GM23338 (cell line): ENCODE data around the gene BTBD19. TPM values are rescaled to one million over a fixed set of nuclear protein-coding genes. Genes with fewer than 3 reads are reported as not detected.

Experiments
- ATAC-seq: fragments of 200-7000 bp; cut with Tn5 transposase; 3 replicates; pipeline ENCODE4 v1.9.1; 2020
- DNase-seq: peaks from one replicate; pipeline ENCODE4 v3.0.0-alpha.2; 2015; ENCODE audit warnings: low spot score
- H2AFZ ChIP-seq: fragments of 200-600 bp; sonication (generic); 2 replicates; pipeline ENCODE4 v1.8.0; 2016; ENCODE audit warnings: antibody characterized with exemption, mild to moderate bottlenecking, moderate library complexity
- H3F3A ChIP-seq: fragments of 200-600 bp; sonication (generic); replicated peaks from 2 replicates; pipeline ENCODE4 v1.8.0; 2017; ENCODE audit warnings: antibody characterized with exemption, mixed run types, low read depth
- H3K27ac ChIP-seq: fragments of 200-600 bp; sonication (generic); 2 replicates; pipeline ENCODE4 v1.6.1; 2016; ENCODE audit warnings: low read depth
- H3K27me3 ChIP-seq: fragments of 200-600 bp; sonication (generic); 2 replicates; pipeline ENCODE4 v1.8.0; 2016; ENCODE audit warnings: mild to moderate bottlenecking, mixed run types, moderate library complexity; ENCODE audit not compliant: insufficient read depth
- H3K36me3 ChIP-seq: fragments of 200-600 bp; sonication (generic); 2 replicates; pipeline ENCODE4 v1.8.0; 2016; ENCODE audit warnings: mild to moderate bottlenecking; ENCODE audit not compliant: insufficient read depth
- H3K4me1 ChIP-seq: fragments of 200-600 bp; sonication (generic); 2 replicates; pipeline ENCODE4 v1.8.0; 2016; ENCODE audit warnings: mild to moderate bottlenecking, moderate library complexity; ENCODE audit not compliant: insufficient read depth
- H3K4me2 ChIP-seq: fragments of 200-600 bp; sonication (generic); 2 replicates; pipeline ENCODE4 v1.7.1; 2017; ENCODE audit warnings: mixed run types
- H3K4me3 ChIP-seq: fragments of 200-600 bp; sonication (generic); 2 replicates; pipeline ENCODE4 v1.6.1; 2016; ENCODE audit warnings: mixed run types
- H3K79me2 ChIP-seq: fragments of 200-600 bp; sonication (generic); replicated peaks from 2 replicates; pipeline ENCODE4 v1.8.0; 2017; ENCODE audit warnings: mild to moderate bottlenecking; ENCODE audit not compliant: insufficient read depth
- H3K9me2 ChIP-seq: fragments of 200-600 bp; sonication (generic); 2 replicates; pipeline ENCODE4 v1.8.0; 2017; ENCODE audit not compliant: insufficient read depth
- H4K20me1 ChIP-seq: fragments of 200-600 bp; sonication (generic); replicated peaks from 2 replicates; pipeline ENCODE4 v1.8.0; 2017; ENCODE audit warnings: mild to moderate bottlenecking; ENCODE audit not compliant: insufficient read depth
- H3K27ac Mint-ChIP-seq: 2 replicates; pipeline ENCODE4 v1.8.0; 2020; ENCODE audit warnings: inconsistent platforms, mild to moderate bottlenecking, moderate library complexity, mixed read lengths
- H3K27me3 Mint-ChIP-seq: 3 replicates; pipeline ENCODE4 v1.8.0; 2022; ENCODE audit warnings: low read depth, mild to moderate bottlenecking, moderate library complexity, mixed read lengths, inconsistent platforms; ENCODE audit not compliant: insufficient read depth, poor library complexity
- H3K36me3 Mint-ChIP-seq: 3 replicates; pipeline ENCODE4 v1.8.0; 2021; ENCODE audit warnings: low read depth, mild to moderate bottlenecking, inconsistent platforms, moderate library complexity, mixed read lengths
- H3K4me1 Mint-ChIP-seq: 3 replicates; pipeline ENCODE4 v1.8.0; 2020; ENCODE audit warnings: mild to moderate bottlenecking, inconsistent platforms, mixed read lengths
- H3K4me3 Mint-ChIP-seq: 3 replicates; pipeline ENCODE4 v1.8.0; 2021; ENCODE audit warnings: moderate library complexity, mild to moderate bottlenecking, inconsistent platforms, mixed read lengths
- H3K9me3 Mint-ChIP-seq: 3 replicates; pipeline ENCODE4 v1.8.0; 2020; ENCODE audit warnings: moderate library complexity, mild to moderate bottlenecking, inconsistent platforms, mixed read lengths
- CREB1 ChIP-seq: fragments of 250-450 bp; sonication (Bioruptor Pico); IDR thresholded peaks from 2 replicates; pipeline ENCODE4 v1.5.0; 2020; ENCODE audit warnings: low read depth, mild to moderate bottlenecking, moderate library complexity
- EZH2 ChIP-seq: fragments of 200-600 bp; sonication (generic); IDR thresholded peaks from one replicate; pipeline ENCODE4 v1.8.0; 2017; ENCODE audit warnings: antibody characterized with exemption, mild to moderate bottlenecking, low read depth; ENCODE audit not compliant: unreplicated experiment
- JUNB ChIP-seq: IDR thresholded peaks from one replicate; pipeline ENCODE4 v1.6.1; 2016; ENCODE audit warnings: antibody characterized with exemption; ENCODE audit not compliant: unreplicated experiment
- NANOG ChIP-seq: IDR thresholded peaks from 2 replicates; pipeline ENCODE4 v1.6.1; 2016; ENCODE audit warnings: antibody characterized with exemption, borderline replicate concordance
- POLR2AphosphoS5 ChIP-seq: IDR thresholded peaks from 2 replicates; pipeline ENCODE4 v1.6.1; 2016; ENCODE audit warnings: antibody characterized with exemption, low read depth
- STAT1 ChIP-seq: IDR thresholded peaks from one replicate; pipeline ENCODE4 v1.6.1; 2016; ENCODE audit warnings: antibody characterized with exemption; ENCODE audit not compliant: unreplicated experiment
- ZNF114 ChIP-seq: fragments of 250-450 bp; sonication (Bioruptor Pico); IDR thresholded peaks from 2 replicates; pipeline ENCODE4 v1.5.0; 2020; ENCODE audit warnings: mild to moderate bottlenecking, moderate library complexity
- ZNF331 ChIP-seq: fragments of 250-450 bp; sonication (Bioruptor Pico); IDR thresholded peaks from 2 replicates; pipeline ENCODE4 v1.5.0; 2020; ENCODE audit warnings: low read depth, mild to moderate bottlenecking, moderate library complexity
- polyA plus RNA-seq: library from polyadenylated mRNA; unstranded; fragments of >200 nt; fragmentation: Nextera tagmentation; extraction: Ambion mirVana; gene quantifications from 2 replicates; pipeline ENCODE4 v1.2.1, GENCODE V29; 2016
- total RNA-seq: library from RNA; depleted of rRNA; stranded (reverse); fragments of >200 nt; shearing (Covaris generic); gene quantifications from 2 replicates; pipeline ENCODE4 v1.2.3, GENCODE V29; 2014
- TF ChIP-seq, protein P1 (sequence below), 2 experiments: fragments of 200-600 bp in 1 of 2; sonication (generic) in 1 of 2; conservative IDR thresholded peaks; 2 replicates each; pipeline versions ENCODE4 v1.5.1 to v1.6.1; 2016 to 2017; ENCODE audit warnings: antibody characterized with exemption in 2 of 2, low read depth in 2 of 2, mild to moderate bottlenecking in 2 of 2, moderate library complexity in 1 of 2
- TF ChIP-seq, protein P2 (sequence below): IDR thresholded peaks from 2 replicates; pipeline ENCODE4 v1.6.1; 2016; ENCODE audit warnings: antibody characterized with exemption
- TF ChIP-seq, protein P3 (sequence below): fragments of 250-450 bp; sonication (Bioruptor Pico); IDR thresholded peaks from 2 replicates; pipeline ENCODE4 v1.5.0; 2020; ENCODE audit warnings: mild to moderate bottlenecking, moderate library complexity
- TF ChIP-seq, protein P4 (sequence below): IDR thresholded peaks from one replicate; pipeline ENCODE4 v1.6.1; 2018; ENCODE audit warnings: antibody characterized with exemption; ENCODE audit not compliant: unreplicated experiment

Gene BTBD19
- total and polyA plus RNA-seq, 2 experiments from 2014 or later: 0.37 to 0.66 TPM

DNA sequence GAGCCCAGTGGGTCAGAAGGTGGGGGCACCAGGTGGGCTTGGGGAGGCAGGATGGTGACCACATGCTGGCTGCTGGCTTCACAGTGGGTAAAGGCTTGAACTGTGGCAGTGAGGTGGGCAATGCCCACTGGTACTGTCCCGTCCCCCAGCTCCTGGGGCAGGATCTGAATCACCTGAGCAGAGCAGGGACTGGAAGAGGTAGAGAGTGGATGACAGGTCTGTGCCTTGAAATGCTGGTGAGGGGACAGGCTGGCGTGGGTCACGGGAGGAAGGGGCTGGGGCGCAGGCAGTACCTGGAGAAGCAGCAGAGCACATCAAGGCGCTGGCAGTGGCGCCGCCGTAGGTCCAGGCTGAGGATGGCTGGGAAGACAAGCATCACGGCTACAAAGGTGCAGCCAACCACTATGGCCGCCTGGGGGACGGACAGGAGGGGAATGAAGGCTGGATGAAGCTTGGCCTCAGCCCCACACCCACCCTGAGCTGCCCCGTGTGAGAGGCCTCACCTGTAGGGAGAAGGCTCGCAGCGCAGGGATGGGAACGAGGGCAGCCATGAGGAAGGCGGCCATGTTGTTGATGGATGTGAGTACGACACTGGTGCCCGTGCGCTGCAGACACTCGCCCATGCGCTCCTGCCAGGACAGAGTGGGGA is 19.8 kb downstream of the BTBD19 start:
- ATAC-seq: no peak; the same call in 2 of the 3 replicates
- no peaks in the 10 kb centered on the region for H3K4me1 ChIP-seq
- Mint-ChIP-seq H3K4me3 (no peak overlapping the region), H3K9me3 (no peaks in the 10 kb centered on the region), H3K27me3 (peaks cover 6% of the 10 kb centered on the region), H3K36me3 (no peaks in the 10 kb centered on the region), H3K4me1 (peaks cover 19% of the 10 kb centered on the region), H3K27ac (no peak overlapping the region; the same call in 1 of the 2 replicates)
- no peak overlapping the region for H3K27ac ChIP-seq
- no peaks in the 10 kb centered on the region for H3K27me3 ChIP-seq
- no peak overlapping the region for H3K4me3 ChIP-seq
- no peak for DNase-seq
- no peaks in the 10 kb centered on the region for H3F3A ChIP-seq
- no peaks in the 10 kb centered on the region for H4K20me1 ChIP-seq
- TF ChIP-seq STAT1: no peak
- TF ChIP-seq, protein P1, sequence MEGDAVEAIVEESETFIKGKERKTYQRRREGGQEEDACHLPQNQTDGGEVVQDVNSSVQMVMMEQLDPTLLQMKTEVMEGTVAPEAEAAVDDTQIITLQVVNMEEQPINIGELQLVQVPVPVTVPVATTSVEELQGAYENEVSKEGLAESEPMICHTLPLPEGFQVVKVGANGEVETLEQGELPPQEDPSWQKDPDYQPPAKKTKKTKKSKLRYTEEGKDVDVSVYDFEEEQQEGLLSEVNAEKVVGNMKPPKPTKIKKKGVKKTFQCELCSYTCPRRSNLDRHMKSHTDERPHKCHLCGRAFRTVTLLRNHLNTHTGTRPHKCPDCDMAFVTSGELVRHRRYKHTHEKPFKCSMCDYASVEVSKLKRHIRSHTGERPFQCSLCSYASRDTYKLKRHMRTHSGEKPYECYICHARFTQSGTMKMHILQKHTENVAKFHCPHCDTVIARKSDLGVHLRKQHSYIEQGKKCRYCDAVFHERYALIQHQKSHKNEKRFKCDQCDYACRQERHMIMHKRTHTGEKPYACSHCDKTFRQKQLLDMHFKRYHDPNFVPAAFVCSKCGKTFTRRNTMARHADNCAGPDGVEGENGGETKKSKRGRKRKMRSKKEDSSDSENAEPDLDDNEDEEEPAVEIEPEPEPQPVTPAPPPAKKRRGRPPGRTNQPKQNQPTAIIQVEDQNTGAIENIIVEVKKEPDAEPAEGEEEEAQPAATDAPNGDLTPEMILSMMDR (conservative IDR thresholded peaks at IDR 0.05; ENCODE audit: low read depth in 2 of 2): no peak
- TF ChIP-seq CREB1 (CRISPR knock-in tag): no peak
- no peak for TF ChIP-seq ZNF114 (CRISPR knock-in tag)
- TF ChIP-seq POLR2AphosphoS5: no peak
- TF ChIP-seq NANOG: no peak
- TF ChIP-seq, protein P2, sequence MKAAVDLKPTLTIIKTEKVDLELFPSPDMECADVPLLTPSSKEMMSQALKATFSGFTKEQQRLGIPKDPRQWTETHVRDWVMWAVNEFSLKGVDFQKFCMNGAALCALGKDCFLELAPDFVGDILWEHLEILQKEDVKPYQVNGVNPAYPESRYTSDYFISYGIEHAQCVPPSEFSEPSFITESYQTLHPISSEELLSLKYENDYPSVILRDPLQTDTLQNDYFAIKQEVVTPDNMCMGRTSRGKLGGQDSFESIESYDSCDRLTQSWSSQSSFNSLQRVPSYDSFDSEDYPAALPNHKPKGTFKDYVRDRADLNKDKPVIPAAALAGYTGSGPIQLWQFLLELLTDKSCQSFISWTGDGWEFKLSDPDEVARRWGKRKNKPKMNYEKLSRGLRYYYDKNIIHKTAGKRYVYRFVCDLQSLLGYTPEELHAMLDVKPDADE: no peak
- TF ChIP-seq, protein P3, sequence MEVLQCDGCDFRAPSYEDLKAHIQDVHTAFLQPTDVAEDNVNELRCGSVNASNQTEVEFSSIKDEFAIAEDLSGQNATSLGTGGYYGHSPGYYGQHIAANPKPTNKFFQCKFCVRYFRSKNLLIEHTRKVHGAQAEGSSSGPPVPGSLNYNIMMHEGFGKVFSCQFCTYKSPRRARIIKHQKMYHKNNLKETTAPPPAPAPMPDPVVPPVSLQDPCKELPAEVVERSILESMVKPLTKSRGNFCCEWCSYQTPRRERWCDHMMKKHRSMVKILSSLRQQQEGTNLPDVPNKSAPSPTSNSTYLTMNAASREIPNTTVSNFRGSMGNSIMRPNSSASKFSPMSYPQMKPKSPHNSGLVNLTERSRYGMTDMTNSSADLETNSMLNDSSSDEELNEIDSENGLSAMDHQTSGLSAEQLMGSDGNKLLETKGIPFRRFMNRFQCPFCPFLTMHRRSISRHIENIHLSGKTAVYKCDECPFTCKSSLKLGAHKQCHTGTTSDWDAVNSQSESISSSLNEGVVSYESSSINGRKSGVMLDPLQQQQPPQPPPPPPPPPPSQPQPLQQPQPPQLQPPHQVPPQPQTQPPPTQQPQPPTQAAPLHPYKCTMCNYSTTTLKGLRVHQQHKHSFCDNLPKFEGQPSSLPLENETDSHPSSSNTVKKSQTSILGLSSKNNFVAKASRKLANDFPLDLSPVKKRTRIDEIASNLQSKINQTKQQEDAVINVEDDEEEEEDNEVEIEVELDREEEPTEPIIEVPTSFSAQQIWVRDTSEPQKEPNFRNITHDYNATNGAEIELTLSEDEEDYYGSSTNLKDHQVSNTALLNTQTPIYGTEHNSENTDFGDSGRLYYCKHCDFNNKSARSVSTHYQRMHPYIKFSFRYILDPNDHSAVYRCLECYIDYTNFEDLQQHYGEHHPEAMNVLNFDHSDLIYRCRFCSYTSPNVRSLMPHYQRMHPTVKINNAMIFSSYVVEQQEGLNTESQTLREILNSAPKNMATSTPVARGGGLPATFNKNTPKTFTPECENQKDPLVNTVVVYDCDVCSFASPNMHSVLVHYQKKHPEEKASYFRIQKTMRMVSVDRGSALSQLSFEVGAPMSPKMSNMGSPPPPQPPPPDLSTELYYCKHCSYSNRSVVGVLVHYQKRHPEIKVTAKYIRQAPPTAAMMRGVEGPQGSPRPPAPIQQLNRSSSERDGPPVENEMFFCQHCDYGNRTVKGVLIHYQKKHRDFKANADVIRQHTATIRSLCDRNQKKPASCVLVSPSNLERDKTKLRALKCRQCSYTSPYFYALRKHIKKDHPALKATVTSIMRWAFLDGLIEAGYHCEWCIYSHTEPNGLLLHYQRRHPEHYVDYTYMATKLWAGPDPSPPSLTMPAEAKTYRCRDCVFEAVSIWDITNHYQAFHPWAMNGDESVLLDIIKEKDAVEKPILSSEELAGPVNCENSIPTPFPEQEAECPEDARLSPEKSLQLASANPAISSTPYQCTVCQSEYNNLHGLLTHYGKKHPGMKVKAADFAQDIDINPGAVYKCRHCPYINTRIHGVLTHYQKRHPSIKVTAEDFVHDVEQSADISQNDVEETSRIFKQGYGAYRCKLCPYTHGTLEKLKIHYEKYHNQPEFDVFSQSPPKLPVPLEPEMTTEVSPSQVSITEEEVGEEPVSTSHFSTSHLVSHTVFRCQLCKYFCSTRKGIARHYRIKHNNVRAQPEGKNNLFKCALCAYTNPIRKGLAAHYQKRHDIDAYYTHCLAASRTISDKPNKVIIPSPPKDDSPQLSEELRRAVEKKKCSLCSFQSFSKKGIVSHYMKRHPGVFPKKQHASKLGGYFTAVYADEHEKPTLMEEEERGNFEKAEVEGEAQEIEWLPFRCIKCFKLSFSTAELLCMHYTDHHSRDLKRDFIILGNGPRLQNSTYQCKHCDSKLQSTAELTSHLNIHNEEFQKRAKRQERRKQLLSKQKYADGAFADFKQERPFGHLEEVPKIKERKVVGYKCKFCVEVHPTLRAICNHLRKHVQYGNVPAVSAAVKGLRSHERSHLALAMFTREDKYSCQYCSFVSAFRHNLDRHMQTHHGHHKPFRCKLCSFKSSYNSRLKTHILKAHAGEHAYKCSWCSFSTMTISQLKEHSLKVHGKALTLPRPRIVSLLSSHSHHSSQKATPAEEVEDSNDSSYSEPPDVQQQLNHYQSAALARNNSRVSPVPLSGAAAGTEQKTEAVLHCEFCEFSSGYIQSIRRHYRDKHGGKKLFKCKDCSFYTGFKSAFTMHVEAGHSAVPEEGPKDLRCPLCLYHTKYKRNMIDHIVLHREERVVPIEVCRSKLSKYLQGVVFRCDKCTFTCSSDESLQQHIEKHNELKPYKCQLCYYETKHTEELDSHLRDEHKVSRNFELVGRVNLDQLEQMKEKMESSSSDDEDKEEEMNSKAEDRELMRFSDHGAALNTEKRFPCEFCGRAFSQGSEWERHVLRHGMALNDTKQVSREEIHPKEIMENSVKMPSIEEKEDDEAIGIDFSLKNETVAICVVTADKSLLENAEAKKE (CRISPR knock-in tag): no peak
- no peak for TF ChIP-seq JUNB
- TF ChIP-seq, protein P4, sequence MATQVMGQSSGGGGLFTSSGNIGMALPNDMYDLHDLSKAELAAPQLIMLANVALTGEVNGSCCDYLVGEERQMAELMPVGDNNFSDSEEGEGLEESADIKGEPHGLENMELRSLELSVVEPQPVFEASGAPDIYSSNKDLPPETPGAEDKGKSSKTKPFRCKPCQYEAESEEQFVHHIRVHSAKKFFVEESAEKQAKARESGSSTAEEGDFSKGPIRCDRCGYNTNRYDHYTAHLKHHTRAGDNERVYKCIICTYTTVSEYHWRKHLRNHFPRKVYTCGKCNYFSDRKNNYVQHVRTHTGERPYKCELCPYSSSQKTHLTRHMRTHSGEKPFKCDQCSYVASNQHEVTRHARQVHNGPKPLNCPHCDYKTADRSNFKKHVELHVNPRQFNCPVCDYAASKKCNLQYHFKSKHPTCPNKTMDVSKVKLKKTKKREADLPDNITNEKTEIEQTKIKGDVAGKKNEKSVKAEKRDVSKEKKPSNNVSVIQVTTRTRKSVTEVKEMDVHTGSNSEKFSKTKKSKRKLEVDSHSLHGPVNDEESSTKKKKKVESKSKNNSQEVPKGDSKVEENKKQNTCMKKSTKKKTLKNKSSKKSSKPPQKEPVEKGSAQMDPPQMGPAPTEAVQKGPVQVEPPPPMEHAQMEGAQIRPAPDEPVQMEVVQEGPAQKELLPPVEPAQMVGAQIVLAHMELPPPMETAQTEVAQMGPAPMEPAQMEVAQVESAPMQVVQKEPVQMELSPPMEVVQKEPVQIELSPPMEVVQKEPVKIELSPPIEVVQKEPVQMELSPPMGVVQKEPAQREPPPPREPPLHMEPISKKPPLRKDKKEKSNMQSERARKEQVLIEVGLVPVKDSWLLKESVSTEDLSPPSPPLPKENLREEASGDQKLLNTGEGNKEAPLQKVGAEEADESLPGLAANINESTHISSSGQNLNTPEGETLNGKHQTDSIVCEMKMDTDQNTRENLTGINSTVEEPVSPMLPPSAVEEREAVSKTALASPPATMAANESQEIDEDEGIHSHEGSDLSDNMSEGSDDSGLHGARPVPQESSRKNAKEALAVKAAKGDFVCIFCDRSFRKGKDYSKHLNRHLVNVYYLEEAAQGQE: no peak
- no peak for TF ChIP-seq ZNF331 (CRISPR knock-in tag)
- TF ChIP-seq EZH2: no peak
- no peak overlapping the region for H2AFZ ChIP-seq
- H3K9me2 ChIP-seq: no peaks in the 10 kb centered on the region
- no peak overlapping the region for H3K4me2 ChIP-seq
- H3K36me3 ChIP-seq: no peaks in the 10 kb centered on the region
- no peaks in the 10 kb centered on the region for H3K79me2 ChIP-seq
